ENCODE results near the gene GORAB.

DNA sequence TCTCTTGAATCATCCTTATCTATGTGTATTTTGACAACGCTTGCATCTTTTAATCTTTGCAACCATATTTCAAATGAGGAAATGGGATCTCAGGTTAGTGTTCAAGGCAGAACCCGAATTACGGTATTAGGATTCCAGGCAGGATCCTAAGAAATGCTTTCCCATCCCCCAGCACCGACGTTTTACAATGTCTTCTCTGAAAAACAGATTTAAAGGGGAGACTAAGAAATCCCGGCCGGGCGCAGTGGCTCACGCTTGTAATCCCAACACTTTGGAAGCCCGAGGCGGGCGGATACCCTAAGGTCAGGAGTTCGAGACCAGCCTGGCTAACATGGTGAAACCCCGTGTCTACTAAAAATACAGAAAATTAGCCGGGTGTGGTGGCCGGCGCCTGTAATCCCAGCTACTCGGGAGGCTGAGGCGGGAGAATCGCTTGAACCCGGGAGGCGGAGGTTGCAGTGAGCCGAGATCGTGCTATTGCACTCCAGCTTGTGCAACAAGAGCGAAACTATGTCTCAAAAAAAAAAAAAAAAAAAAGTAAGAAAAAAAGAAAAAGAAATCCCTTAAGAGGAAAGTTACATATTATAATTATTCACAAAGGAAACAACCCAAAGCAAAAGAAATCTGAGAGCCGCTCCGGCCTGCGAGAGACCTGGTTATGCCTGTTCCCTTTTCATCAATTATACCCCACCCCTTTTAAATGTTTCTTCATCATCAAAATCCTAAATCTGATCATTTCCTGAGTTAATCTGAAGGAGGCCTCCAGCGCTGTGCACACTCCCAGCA is 801 bp upstream of the GORAB start:
- TF ChIP-seq POLR2A (IDR thresholded peaks at IDR 0.05; ENCODE audit: low read depth, low read length): no peak
- TF ChIP-seq, protein P1, sequence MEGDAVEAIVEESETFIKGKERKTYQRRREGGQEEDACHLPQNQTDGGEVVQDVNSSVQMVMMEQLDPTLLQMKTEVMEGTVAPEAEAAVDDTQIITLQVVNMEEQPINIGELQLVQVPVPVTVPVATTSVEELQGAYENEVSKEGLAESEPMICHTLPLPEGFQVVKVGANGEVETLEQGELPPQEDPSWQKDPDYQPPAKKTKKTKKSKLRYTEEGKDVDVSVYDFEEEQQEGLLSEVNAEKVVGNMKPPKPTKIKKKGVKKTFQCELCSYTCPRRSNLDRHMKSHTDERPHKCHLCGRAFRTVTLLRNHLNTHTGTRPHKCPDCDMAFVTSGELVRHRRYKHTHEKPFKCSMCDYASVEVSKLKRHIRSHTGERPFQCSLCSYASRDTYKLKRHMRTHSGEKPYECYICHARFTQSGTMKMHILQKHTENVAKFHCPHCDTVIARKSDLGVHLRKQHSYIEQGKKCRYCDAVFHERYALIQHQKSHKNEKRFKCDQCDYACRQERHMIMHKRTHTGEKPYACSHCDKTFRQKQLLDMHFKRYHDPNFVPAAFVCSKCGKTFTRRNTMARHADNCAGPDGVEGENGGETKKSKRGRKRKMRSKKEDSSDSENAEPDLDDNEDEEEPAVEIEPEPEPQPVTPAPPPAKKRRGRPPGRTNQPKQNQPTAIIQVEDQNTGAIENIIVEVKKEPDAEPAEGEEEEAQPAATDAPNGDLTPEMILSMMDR (IDR thresholded peaks at IDR 0.05; ENCODE audit: extremely low read depth in 1 of 2, insufficient read depth in 1 of 2, low read depth in 1 of 2, low read length in 2 of 2): no peak
- TF ChIP-seq POLR2AphosphoS5 (IDR thresholded peaks at IDR 0.05; ENCODE audit: insufficient read depth, low read depth, low read length): no peak
- no peak for TF ChIP-seq MYC (IDR thresholded peaks at IDR 0.05; ENCODE audit: low read depth, low read length)
- no peak for TF ChIP-seq JUN (IDR thresholded peaks at IDR 0.05; ENCODE audit: borderline replicate concordance, insufficient read depth, insufficient read length, low read depth)
- no peak for TF ChIP-seq GATA2 (IDR thresholded peaks at IDR 0.05; ENCODE audit: insufficient read depth, insufficient read length, low read depth, low read length)

Measured in endothelial cell of umbilical vein (primary cell).